ENCODE results near the gene CDH24. TPM values are rescaled to one million over a fixed set of nuclear protein-coding genes. Genes with fewer than 3 reads are reported as not detected.

Gene CDH24
- total and polyA plus RNA-seq, 2 of the 13 experiments (the other 11 are each of a cell fraction or from before 2014, with no cell fraction given), result 0.69 to 0.99 TPM

DNA sequence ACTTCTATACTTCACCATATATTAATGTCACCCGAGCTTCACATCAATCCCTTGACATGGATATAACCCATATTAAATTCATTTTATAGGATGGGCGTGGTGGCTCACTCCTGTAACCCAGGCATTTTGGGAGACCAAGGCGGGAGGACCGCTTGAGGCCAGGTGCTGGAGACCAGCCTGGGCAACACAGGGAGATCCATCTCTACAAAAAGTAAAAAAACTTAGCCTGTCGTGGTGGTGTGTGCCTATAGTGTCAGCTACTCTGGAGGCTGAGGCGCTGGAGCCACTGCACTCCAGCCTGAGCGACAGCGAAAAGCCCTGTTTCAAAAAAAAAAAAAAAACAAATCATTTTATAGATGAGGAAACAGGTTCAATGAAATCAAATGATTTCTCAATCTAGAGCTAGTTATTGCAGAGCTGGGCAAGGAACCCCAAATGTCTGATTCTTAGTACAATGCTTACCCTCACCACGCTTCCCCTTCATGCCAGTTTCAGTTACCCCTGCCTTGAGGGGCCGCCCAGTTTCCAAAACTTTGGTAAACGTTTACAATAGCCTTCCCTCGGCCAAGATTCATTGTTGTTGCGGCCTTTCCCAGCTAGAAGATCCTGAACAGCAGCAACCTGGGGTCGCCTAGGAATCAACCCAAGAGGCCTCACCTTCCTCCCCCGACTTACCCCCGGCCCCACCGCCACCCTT, 23.4 kb downstream of the CDH24 start (continued):
- TF ChIP-seq, protein P1, sequence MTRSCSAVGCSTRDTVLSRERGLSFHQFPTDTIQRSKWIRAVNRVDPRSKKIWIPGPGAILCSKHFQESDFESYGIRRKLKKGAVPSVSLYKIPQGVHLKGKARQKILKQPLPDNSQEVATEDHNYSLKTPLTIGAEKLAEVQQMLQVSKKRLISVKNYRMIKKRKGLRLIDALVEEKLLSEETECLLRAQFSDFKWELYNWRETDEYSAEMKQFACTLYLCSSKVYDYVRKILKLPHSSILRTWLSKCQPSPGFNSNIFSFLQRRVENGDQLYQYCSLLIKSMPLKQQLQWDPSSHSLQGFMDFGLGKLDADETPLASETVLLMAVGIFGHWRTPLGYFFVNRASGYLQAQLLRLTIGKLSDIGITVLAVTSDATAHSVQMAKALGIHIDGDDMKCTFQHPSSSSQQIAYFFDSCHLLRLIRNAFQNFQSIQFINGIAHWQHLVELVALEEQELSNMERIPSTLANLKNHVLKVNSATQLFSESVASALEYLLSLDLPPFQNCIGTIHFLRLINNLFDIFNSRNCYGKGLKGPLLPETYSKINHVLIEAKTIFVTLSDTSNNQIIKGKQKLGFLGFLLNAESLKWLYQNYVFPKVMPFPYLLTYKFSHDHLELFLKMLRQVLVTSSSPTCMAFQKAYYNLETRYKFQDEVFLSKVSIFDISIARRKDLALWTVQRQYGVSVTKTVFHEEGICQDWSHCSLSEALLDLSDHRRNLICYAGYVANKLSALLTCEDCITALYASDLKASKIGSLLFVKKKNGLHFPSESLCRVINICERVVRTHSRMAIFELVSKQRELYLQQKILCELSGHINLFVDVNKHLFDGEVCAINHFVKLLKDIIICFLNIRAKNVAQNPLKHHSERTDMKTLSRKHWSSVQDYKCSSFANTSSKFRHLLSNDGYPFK (CRISPR knock-in tag; IDR thresholded peaks at IDR 0.05; ENCODE audit: borderline replicate concordance), result no peak
- TF ChIP-seq ATF7 (IDR thresholded peaks at IDR 0.05), result no peak
- no peak for TF ChIP-seq ATF7 (CRISPR knock-in tag; IDR thresholded peaks at IDR 0.05)
- TF ChIP-seq CEBPG (CRISPR knock-in tag; IDR thresholded peaks at IDR 0.05), result no peak
- TF ChIP-seq ZNF878 (CRISPR knock-in tag; IDR thresholded peaks at IDR 0.05), result no peak
- TF ChIP-seq RAD51 (IDR thresholded peaks at IDR 0.05; ENCODE audit: borderline replicate concordance), result no peak
- TF ChIP-seq BORCS8-MEF2B (CRISPR knock-in tag; IDR thresholded peaks at IDR 0.05), result no peak
- no peak for TF ChIP-seq SNAPC2 (CRISPR knock-in tag; IDR thresholded peaks at IDR 0.05)
- TF ChIP-seq HNF1A (IDR thresholded peaks at IDR 0.05; ENCODE audit: low read depth), result no peak
- no peak for TF ChIP-seq HNF1A (CRISPR knock-in tag; IDR thresholded peaks at IDR 0.05; ENCODE audit: borderline replicate concordance)
- no peak for TF ChIP-seq ZMAT5 (CRISPR knock-in tag; IDR thresholded peaks at IDR 0.05; ENCODE audit: borderline replicate concordance, low read depth)
- no peak for TF ChIP-seq ZHX2 (IDR thresholded peaks at IDR 0.05; ENCODE audit: low read depth)
- TF ChIP-seq ZHX2 (CRISPR knock-in tag; IDR thresholded peaks at IDR 0.05; ENCODE audit: borderline replicate concordance), result no peak
- no peak for TF ChIP-seq ZNF232 (CRISPR knock-in tag; IDR thresholded peaks at IDR 0.05; ENCODE audit: borderline replicate concordance)
- TF ChIP-seq POLR2A (IDR thresholded peaks at IDR 0.05; ENCODE audit: insufficient read depth in 1 of 2, low read depth in 2 of 2, low read length in 2 of 2), result no peak
- TF ChIP-seq, protein P2, sequence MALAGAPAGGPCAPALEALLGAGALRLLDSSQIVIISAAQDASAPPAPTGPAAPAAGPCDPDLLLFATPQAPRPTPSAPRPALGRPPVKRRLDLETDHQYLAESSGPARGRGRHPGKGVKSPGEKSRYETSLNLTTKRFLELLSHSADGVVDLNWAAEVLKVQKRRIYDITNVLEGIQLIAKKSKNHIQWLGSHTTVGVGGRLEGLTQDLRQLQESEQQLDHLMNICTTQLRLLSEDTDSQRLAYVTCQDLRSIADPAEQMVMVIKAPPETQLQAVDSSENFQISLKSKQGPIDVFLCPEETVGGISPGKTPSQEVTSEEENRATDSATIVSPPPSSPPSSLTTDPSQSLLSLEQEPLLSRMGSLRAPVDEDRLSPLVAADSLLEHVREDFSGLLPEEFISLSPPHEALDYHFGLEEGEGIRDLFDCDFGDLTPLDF (CRISPR knock-in tag; IDR thresholded peaks at IDR 0.05), result no peak
